Esophagus muscularis mucosa (tissue), 4 donors: Measurements from ENCODE around the gene B4GALNT2.
"Not testable (repeated sequence)": the region's sequence is repeated elsewhere in the genome, so short reads cannot be mapped to it uniquely, and the experiment has no call there.

Experiments
- CTCF ChIP-seq, 3 experiments: fragments of 200-600 bp in 2 of 3; fragments of 450-650 bp in 1 of 3; sonication (generic) in 2 of 3; IDR thresholded peaks; one replicate each; pipeline ENCODE4 v1.5.1; 2017 to 2019; ENCODE audit warnings: antibody characterized with exemption in 3 of 3, mild to moderate bottlenecking in 2 of 3, moderate library complexity in 1 of 3
- EP300 ChIP-seq: sonication (generic); formaldehyde crosslinking; IDR thresholded peaks from one replicate; pipeline ENCODE4 v1.6.1; 2017; ENCODE audit warnings: antibody characterized with exemption
- POLR2A ChIP-seq: fragments of 450-650 bp; IDR thresholded peaks from one replicate; pipeline ENCODE4 v1.6.1; 2017; ENCODE audit warnings: antibody characterized with exemption, moderate library complexity, mild to moderate bottlenecking, low read depth
- POLR2AphosphoS5 ChIP-seq, 2 donors: sonication (generic); formaldehyde crosslinking; IDR thresholded peaks; one replicate each; pipeline ENCODE4 v1.6.1; 2017; ENCODE audit warnings: antibody characterized with exemption in 2 of 2

DNA sequence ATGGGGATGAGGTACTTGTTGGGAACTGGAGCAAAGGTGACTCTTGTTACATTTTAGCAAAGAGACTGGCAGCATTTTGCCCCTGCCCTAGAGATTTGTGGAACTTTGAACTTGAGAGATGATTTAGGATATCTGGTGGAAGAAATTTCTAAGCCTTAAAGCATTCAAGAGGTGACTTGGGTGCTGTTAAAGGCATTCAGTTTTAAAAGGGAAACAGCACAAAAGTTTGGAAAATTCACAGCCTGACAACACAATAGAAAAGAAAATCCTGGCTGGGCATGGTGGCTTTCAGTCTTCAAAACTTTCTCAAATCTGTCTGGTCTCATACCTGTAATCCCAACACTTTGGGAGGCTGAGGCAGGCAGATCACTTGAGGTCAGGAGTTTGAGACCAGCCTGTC lies 52.0 kb downstream of the B4GALNT2 start:
- TF ChIP-seq CTCF (IDR thresholded peaks at IDR 0.05); POLR2A; EP300; POLR2AphosphoS5 (IDR thresholded peaks at IDR 0.05): not testable (repeated sequence)
